Neuronal stem cell (in vitro differentiated cells): ENCODE data around the gene PLA2G2D.

ENCODE experiments used
- DNase-seq: peaks from one replicate; pipeline ENCODE4 v3.0.0-alpha.2; 2013; ENCODE audit warnings: low spot score
- H2AFZ ChIP-seq: one replicate; pipeline ENCODE4 v1.6.1; 2013; ENCODE audit warnings: mild to moderate bottlenecking, low read length, inconsistent platforms
- H2AK5ac ChIP-seq: 2 replicates; pipeline ENCODE4 v1.6.1; 2013; ENCODE audit warnings: low read depth, mild to moderate bottlenecking, inconsistent platforms, low read length, moderate library complexity, mixed read lengths
- H2BK120ac ChIP-seq: 2 replicates; pipeline ENCODE4 v1.6.1; 2013; ENCODE audit warnings: low read depth, mild to moderate bottlenecking, inconsistent platforms, low read length, moderate library complexity, mixed read lengths
- H2BK12ac ChIP-seq: one replicate; pipeline ENCODE4 v1.6.1; 2013; ENCODE audit warnings: low read length, inconsistent platforms
- H2BK15ac ChIP-seq: 2 replicates; pipeline ENCODE4 v1.6.1; 2013; ENCODE audit warnings: mild to moderate bottlenecking, low read length, inconsistent platforms, mixed read lengths
- H2BK5ac ChIP-seq: one replicate; pipeline ENCODE4 v1.6.1; 2013; ENCODE audit warnings: inconsistent platforms, mild to moderate bottlenecking, low read length, moderate library complexity
- H3K14ac ChIP-seq: one replicate; pipeline ENCODE4 v1.6.1; 2013; ENCODE audit warnings: low read length, inconsistent platforms
- H3K18ac ChIP-seq: 2 replicates; pipeline ENCODE4 v1.6.1; 2013; ENCODE audit warnings: low read length, inconsistent platforms
- H3K23ac ChIP-seq: 2 replicates; pipeline ENCODE4 v1.6.1; 2013; ENCODE audit warnings: low read depth, mild to moderate bottlenecking, mixed read lengths, low read length, inconsistent platforms; ENCODE audit not compliant: poor library complexity
- H3K27ac ChIP-seq: replicated peaks from 3 replicates; pipeline ENCODE4 v1.5.1; 2013; ENCODE audit warnings: low read length, inconsistent platforms
- H3K27me3 ChIP-seq, 3 experiments: 2 replicates each; pipeline ENCODE4 v1.6.1; 2013; ENCODE audit warnings: low read length in 3 of 3, mild to moderate bottlenecking in 2 of 3, inconsistent platforms in 1 of 3, low read depth in 1 of 3, mixed read lengths in 1 of 3, moderate library complexity in 1 of 3; ENCODE audit not compliant: control insufficient read depth in 3 of 3, insufficient read depth in 3 of 3
- H3K36me3 ChIP-seq, 2 donors: replicated peaks in 1 of 2; 2 replicates each; pipeline ENCODE4 v1.6.1; 2013; ENCODE audit warnings: low read length in 2 of 2; ENCODE audit not compliant: control insufficient read depth in 2 of 2, insufficient read depth in 2 of 2
- H3K4ac ChIP-seq: 2 replicates; pipeline ENCODE4 v1.6.1; 2013; ENCODE audit warnings: inconsistent platforms, mild to moderate bottlenecking, low read length, moderate library complexity
- H3K4me1 ChIP-seq, 2 donors: 1 replicate in 1 of 2; 2 replicates in 1 of 2; pipeline ENCODE4 v1.6.1; 2013; ENCODE audit warnings: low read length in 2 of 2, low read depth in 1 of 2; ENCODE audit not compliant: control insufficient read depth in 2 of 2, insufficient read depth in 1 of 2
- H3K4me2 ChIP-seq: one replicate; pipeline ENCODE4 v1.6.1; 2013; ENCODE audit warnings: mild to moderate bottlenecking, low read length, inconsistent platforms; ENCODE audit not compliant: insufficient read depth, poor library complexity, severe bottlenecking
- H3K4me3 ChIP-seq, 2 donors: 2 replicates each; pipeline ENCODE4 v1.5.1; 2013; ENCODE audit warnings: low read length in 2 of 2, mild to moderate bottlenecking in 2 of 2, inconsistent platforms in 1 of 2, moderate library complexity in 1 of 2
- H3K79me1 ChIP-seq: one replicate; pipeline ENCODE4 v1.6.1; 2013; ENCODE audit warnings: low read depth, mild to moderate bottlenecking, inconsistent platforms, low read length, moderate library complexity
- H3K9ac ChIP-seq: one replicate; pipeline ENCODE4 v1.6.1; 2013; ENCODE audit warnings: mild to moderate bottlenecking, low read depth, low read length, inconsistent platforms; ENCODE audit not compliant: poor library complexity
- H3K9me3 ChIP-seq, 2 donors: replicated peaks in 1 of 2; 2 replicates each; pipeline versions ENCODE3 to v1.6.1; 2013; ENCODE audit warnings: low read length in 2 of 2, mild to moderate bottlenecking in 2 of 2, inconsistent platforms in 1 of 2, low read depth in 1 of 2, mixed read lengths in 1 of 2, moderate library complexity in 1 of 2; ENCODE audit not compliant: control insufficient read depth in 2 of 2, insufficient read depth in 1 of 2
- H4K8ac ChIP-seq: one replicate; pipeline ENCODE4 v1.6.1; 2013; ENCODE audit warnings: low read depth, mild to moderate bottlenecking, inconsistent platforms, low read length, moderate library complexity
- H4K91ac ChIP-seq: one replicate; pipeline ENCODE4 v1.6.1; 2013; ENCODE audit warnings: low read length, low read depth, mild to moderate bottlenecking, inconsistent platforms; ENCODE audit not compliant: poor library complexity
- WGBS, 2 donors: extraction: QIAGEN DNeasy Blood & Tissue Kit; methylation state at CpG; one replicate each; pipeline ENCODE4 v1.1.7; 2013; ENCODE audit warnings: missing lambda C conversion rate in 2 of 2, mixed read lengths in 1 of 2; ENCODE audit not compliant: insufficient read length in 2 of 2, insufficient replicate concordance in 1 of 2; ENCODE audit errors: extremely low coverage in 2 of 2; 5-methylcytosine and 5-hydroxymethylcytosine counted together

Gene PLA2G2D

GRCh38 chr1:20142001-20142710 lies 22.8 kb upstream of the PLA2G2D start:
- Histone ChIP-seq H3K4me2 (no peak overlapping the region), H3K4ac (no peak overlapping the region), H3K27ac (no peak overlapping the region), H2AK5ac (no peak overlapping the region), H2BK120ac (no peak overlapping the region), H2BK5ac (peak overlapping the region; percentile 90), H4K91ac (no peak overlapping the region), H3K4me1 (peaks cover 0 to 1% of the 10 kb centered on the region in 2 donors), H3K27me3 (no peaks in the 10 kb centered on the region), H3K36me3 (no peaks in the 10 kb centered on the region), H2AFZ (peak overlapping the region; percentile 41), H4K8ac (no peak overlapping the region), H2BK12ac (no peak overlapping the region), H3K23ac (peak overlapping the region; percentile 69), H3K9ac (no peak overlapping the region), H3K4me3 (no peak overlapping the region), H3K14ac (no peak overlapping the region), H2BK15ac (no peak overlapping the region), H3K79me1 (no peaks in the 10 kb centered on the region), H3K9me3 (no peaks in the 10 kb centered on the region), H3K18ac (peak overlapping the region; percentile 52)
- no CpG with 5 or more reads among the region's 13 CpGs for WGBS, 2 donors
- no peak for DNase-seq

DNA sequence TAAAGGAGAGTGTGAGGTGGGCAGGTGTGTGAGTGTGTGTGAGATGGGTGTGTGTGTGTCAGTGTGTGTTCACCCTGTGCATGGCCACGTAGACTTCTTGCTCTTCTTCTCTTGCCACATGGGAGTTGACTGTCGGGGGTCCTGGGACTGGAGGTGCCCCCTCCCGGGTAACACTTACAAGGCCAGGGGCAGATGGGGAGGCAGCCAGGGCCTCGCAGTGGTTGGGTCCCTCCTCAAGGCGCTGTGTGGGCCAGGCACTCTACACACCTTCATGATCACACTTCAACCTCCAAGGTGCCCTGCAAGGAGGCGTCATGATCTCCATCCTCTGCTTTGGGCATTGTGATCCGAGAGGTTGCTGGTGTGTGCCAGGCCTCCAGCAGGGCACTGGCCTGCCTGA lies 22.1 kb upstream of the PLA2G2D start:
- Histone ChIP-seq H3K79me1 (no peaks in the 10 kb centered on the region), H4K8ac (peak overlapping the region; percentile 49), H4K91ac (no peak overlapping the region), H3K18ac (no peak overlapping the region), H2AK5ac (no peak overlapping the region), H2BK5ac (no peak overlapping the region), H2BK15ac (peak overlapping the region; percentile 37), H3K27ac (no peak overlapping the region), H3K36me3 (no peaks in the 10 kb centered on the region), H2BK120ac (no peak overlapping the region), H3K4me3 (peak overlapping the region in 1 of 2 donors; percentile 18), H3K14ac (no peak overlapping the region), H3K27me3 (no peaks in the 10 kb centered on the region), H3K4me2 (no peak overlapping the region), H2AFZ (no peak overlapping the region), H3K23ac (no peak overlapping the region), H3K9me3 (no peaks in the 10 kb centered on the region), H2BK12ac (no peak overlapping the region), H3K4ac (no peak overlapping the region), H3K4me1 (no peaks in the 10 kb centered on the region), H3K9ac (peak overlapping the region; percentile 13)
- WGBS, 2 donors: no CpG with 5 or more reads among the region's 7 CpGs
- DNase-seq: no peak

- no peaks in the 10 kb centered on the region for H3K4me1 ChIP-seq
- peak overlapping the region; percentile 14 for H3K18ac ChIP-seq
- no peak overlapping the region for H3K14ac ChIP-seq
- H2AFZ ChIP-seq: no peak overlapping the region
- no peak overlapping the region for H3K27ac ChIP-seq
- peak overlapping the region; percentile 37 for H2BK15ac ChIP-seq
- H3K9ac ChIP-seq: peak overlapping the region; percentile 13
- no peak for DNase-seq
- H3K4me3 ChIP-seq: no peak overlapping the region
- H2AK5ac ChIP-seq: no peak overlapping the region
- no CpG with 5 or more reads among the region's 9 CpGs for WGBS, 2 donors
- no peak overlapping the region for H3K23ac ChIP-seq
- H3K79me1 ChIP-seq: no peaks in the 10 kb centered on the region
- H3K9me3 ChIP-seq: no peaks in the 10 kb centered on the region
- H2BK5ac ChIP-seq: no peak overlapping the region
- no peak overlapping the region for H3K4me2 ChIP-seq
- H3K36me3 ChIP-seq: no peaks in the 10 kb centered on the region
- no peak overlapping the region for H2BK12ac ChIP-seq
- H3K27me3 ChIP-seq: no peaks in the 10 kb centered on the region
- peak overlapping the region; percentile 49 for H4K8ac ChIP-seq
- H4K91ac ChIP-seq: no peak overlapping the region
- no peak overlapping the region for H3K4ac ChIP-seq
- no peak overlapping the region for H2BK120ac ChIP-seq
Measured at GRCh38 chr1:20141001-20141400, 21.7 kb upstream of the PLA2G2D start.

DNA sequence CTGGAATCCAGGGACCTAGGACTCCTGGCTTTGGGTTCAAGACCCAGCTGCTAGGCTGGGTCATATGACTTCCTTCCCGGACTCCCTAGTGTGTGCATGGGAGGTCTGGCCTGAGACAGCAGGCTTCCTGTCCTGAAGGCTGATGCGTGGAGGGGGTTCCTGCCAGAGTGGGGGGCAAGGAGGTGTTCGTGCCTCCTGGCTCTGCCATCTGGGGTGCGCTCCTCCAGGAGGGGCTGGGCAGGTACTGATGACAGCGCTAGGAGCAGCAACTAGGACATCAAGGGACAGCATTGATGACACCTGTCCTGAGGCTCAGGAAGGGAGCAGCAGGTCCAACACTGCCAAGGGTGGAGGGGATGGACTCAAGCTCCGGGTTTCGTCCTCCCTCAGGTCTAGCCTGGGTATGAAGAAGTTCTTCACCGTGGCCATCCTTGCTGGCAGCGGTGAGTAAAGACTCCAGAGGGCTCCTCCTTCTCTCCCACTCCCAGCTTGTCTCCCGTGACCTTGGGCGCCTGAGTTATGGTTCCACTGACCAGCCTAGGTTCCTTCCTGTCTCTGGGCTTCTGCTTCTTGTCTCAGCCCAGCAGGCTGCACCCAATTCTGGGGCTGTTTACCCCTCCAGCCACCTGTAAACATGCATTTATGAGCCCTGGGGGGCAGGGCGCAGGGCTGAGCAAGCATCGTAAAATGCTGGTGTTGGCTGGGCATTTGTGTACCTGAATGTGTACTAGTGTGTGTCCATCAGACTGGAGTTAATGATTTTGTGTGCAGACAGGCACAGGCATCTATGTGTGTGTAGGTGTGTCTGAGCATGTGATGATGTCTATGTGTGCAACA lies 20.7 kb upstream of the PLA2G2D start:
- H3K27me3 ChIP-seq: no peaks in the 10 kb centered on the region
- no peak overlapping the region for H3K23ac ChIP-seq
- no peak overlapping the region for H3K18ac ChIP-seq
- H3K4ac ChIP-seq: no peak overlapping the region
- WGBS, 2 donors: no CpG with 5 or more reads among the region's 13 CpGs
- H3K27ac ChIP-seq: no peak overlapping the region
- no peak overlapping the region for H2BK12ac ChIP-seq
- H3K4me1 ChIP-seq: no peaks in the 10 kb centered on the region
- H3K36me3 ChIP-seq: no peaks in the 10 kb centered on the region
- H3K9ac ChIP-seq: no peak overlapping the region
- H4K91ac ChIP-seq: no peak overlapping the region
- H3K4me2 ChIP-seq: no peak overlapping the region
- H3K79me1 ChIP-seq: no peaks in the 10 kb centered on the region
- DNase-seq: no peak
- H3K14ac ChIP-seq: no peak overlapping the region
- H3K9me3 ChIP-seq: no peaks in the 10 kb centered on the region
- H2AFZ ChIP-seq: no peak overlapping the region
- H3K4me3 ChIP-seq: no peak overlapping the region
- no peak overlapping the region for H2BK120ac ChIP-seq
- no peak overlapping the region for H2BK5ac ChIP-seq
- H2AK5ac ChIP-seq: no peak overlapping the region
- no peak overlapping the region for H4K8ac ChIP-seq
- H2BK15ac ChIP-seq: no peak overlapping the region
